Measurements from ENCODE around the gene SPATA4. TPM values are rescaled to one million over a fixed set of nuclear protein-coding genes. Genes with fewer than 3 reads are reported as not detected.
"Not testable (repeated sequence)": the region's sequence is repeated elsewhere in the genome, so short reads cannot be mapped to it uniquely, and the experiment has no call there.

The SPATA4 gene
- polyA plus RNA-seq (2014; cell fraction: cytosol; rRNA removed) = 0.41 and 0.45 TPM in 2 replicates
- 0.70 TPM in 1 of 2 replicates, not detected in the other for polyA plus RNA-seq (2014; cell fraction: nucleus; rRNA removed)

DNA sequence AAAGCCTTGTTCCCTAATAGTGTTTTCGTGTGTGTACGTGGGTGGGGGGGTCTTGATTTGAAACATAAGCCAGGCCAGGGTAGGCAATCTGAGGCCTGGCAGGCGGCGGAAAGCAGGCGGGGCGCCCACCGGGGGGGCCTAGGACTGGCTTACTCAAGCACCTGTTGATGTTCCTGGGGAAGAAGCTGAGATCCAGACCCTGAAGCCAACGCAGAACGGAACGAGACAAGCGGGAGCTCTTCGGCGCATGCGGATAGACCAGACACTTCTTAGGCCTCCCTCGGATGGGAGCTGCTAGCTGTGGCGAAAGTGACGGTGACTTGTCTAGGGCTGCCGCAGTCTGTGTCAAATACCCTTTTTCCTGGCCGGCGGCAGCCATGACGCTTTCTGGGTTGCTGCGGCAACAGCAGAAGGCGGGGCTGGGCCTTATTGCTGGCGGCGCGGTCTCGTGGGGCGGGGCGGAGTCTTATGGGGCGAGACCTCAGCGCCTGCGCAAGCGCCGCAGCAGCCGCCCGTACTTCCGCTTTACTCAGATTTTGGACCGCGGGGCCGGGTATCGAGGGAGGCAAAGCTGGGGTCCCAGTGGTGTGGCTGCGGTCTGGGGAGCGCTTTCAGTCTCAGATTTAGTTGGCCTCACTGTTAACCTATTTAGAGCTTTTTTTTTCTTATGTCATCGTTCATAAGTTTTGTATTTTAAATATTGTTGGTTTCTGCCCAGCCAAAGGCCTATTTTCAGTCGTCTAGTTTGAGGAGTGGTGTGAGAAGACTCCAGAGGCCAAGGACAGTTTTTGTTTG is at the start of gene SPATA4:
Gene SPATA4 (minus strand): TSS at position 402 of the 795 bp plus-strand sequence. CDS start 23 bp downstream, at position 379.
- DNase-seq (ENCODE audit: low spot score) = peak; percentile 91

DNA sequence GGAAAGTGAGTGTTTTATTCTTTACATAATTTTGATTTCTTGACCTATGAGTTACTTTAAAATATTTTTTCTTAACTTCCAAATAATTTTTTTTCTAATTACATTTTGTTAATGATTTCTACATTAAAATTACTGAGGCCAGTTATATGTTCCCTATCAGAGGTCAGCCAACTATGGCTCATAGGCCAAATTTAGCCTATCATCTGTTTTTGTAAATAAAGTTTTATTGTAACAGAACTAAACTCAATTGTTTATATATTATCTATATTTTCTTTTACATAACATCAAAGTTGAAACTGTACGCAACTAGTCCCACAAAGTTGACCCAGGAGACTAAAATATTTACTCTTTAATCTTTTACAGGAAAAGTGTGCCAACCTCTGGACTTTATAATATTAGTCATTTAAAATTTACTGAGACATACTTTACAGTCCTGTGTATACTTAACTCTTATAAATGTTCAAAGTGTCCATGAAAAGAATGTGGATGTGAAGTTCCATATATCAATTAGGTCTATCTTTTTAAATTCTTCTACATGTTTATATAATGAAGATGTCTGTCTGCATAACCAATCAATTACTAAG is 47.5 kb upstream of the SPATA4 start:
- DNase-seq (ENCODE audit: low spot score) = no peak

GRCh38 chr4:176241703-176242102 is 46.3 kb upstream of the SPATA4 start:
- DNase-seq (ENCODE audit: low spot score) = no peak

- no peak for DNase-seq (ENCODE audit: low spot score)
Observed at GRCh38 chr4:176238826-176239225, 43.4 kb upstream of the SPATA4 start.

DNA sequence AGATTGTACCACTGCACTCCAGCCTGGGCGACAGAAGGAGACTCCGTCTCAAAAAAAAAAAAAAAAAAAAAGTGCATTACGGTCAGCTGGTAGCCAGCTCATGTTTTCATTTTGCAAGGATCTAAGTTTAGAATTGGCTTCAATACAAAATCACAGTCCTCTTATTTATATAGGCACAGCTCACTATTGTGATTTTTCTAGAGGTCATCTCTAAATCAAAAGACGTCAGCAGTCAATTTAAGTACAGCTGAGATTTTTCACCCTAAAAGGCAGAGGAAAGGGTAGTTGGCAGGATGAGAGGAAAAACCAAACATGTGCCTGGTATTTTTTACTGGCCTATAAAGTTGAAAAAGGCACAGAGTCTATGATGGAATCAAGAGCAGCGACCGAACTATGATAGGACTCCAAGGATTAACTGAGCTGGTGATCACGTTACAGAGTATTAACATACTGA is 42.8 kb upstream of the SPATA4 start:
- DNase-seq (ENCODE audit: low spot score) = no peak

GRCh38 chr4:176236946-176237345 is 41.6 kb upstream of the SPATA4 start:
- no peak for DNase-seq (ENCODE audit: low spot score)

DNA sequence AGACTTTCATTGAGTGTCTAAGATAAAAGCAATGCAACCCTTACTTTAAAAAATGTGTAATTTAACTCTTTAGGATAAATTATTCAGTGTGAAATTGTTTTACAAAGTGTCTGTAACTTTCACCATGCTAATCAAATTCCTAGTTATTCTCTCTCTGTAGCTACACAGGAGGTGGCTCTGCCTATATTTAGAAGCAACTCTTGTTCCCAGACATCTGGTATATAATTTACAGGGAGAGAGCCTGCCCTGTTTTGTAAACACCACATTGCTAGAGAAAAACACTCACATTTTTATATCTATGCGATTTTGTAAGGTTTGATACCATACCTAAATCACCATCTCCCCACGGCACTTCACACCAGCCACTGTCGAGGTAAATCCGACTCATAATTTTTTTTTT is 35.5 kb upstream of the SPATA4 start:
- DNase-seq (ENCODE audit: low spot score) = no peak

GRCh38 chr4:176229645-176230044 is 34.3 kb upstream of the SPATA4 start:
- DNase-seq (ENCODE audit: low spot score) = no peak

DNA sequence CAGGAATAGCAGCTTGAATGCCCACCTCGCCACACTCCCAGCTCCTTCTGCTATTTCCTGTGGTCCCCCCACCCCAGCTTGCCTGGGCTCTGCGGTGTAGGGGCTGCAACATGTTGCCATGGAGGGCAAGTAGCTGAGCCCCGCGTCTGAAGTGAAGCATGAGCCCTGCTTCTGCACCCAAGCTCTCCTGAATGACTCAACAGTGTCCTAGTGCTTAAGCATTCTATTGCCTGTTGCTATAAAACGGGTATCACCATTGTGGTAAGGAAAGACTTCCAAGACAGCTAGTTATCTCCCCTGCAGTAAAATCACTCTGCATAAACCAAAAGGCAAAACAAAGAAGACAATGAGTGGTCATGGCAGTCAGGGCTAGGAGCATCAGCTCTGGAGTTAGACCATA is 31.4 kb upstream of the SPATA4 start:
- no peak for DNase-seq (ENCODE audit: low spot score)

GRCh38 chr4:176223561-176223960 is 28.2 kb upstream of the SPATA4 start:
- no peak for DNase-seq (ENCODE audit: low spot score)

DNA sequence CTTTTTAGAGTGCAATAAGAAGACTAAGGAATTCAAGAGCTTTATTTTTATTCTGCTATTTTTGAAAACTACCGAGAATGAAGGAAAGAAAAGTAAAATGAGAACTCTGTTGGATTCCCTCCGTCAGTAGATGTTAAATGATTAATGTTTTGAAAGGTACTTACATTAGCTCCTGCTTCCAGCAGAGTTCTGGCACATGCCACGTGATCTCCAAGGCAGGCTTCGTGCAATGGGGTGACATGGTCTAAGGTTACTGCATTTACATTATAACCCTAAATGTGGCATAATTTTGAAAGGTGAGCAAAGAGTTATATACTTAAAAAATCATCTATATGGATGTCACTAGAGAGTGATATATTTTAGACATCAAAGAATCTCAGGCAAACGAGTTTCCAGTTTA is 26.8 kb upstream of the SPATA4 start:
- DNase-seq (ENCODE audit: low spot score) = no peak

- no peak for DNase-seq (ENCODE audit: low spot score)
Observed at GRCh38 chr4:176217510-176217909, 22.1 kb upstream of the SPATA4 start.

- not testable (repeated sequence) for DNase-seq (ENCODE audit: low spot score)
Observed at GRCh38 chr4:176212351-176212750, 17.0 kb upstream of the SPATA4 start.

DNA sequence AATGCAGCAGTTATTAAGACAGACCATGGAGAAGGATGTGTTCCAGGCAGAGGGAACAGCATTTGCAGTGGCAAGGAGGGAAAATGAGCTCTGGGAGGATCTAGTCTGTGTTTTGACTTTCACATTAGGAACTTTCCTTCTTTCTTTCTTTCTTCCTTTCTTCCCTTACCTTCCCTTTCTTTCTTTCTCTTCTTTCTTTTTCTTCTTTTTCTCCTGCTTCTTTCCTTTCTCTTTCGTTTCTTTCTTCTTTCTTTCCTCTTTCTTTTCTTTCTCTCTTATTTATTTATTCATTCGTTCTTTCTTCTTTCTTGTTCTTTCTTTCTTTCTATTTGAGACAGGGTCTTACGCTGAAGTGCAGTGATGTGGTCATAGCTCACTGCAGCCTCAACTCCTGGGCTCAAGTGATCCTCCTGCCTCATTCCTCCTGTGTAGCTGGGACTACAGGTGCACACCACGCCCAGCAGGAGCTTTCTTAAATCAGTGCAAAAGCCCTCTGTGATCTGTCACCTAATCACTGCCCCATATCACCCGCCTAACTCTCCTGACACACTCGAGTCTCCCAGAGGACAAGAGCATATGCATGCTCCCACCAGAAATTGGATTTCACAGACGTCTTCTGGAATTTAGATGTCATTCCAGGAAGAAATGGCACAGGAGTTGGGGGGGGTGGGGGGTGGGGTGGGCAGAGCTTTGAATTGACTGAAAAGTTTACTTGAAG is 15.4 kb upstream of the SPATA4 start:
- peak; percentile 64 for DNase-seq (ENCODE audit: low spot score)

DNA sequence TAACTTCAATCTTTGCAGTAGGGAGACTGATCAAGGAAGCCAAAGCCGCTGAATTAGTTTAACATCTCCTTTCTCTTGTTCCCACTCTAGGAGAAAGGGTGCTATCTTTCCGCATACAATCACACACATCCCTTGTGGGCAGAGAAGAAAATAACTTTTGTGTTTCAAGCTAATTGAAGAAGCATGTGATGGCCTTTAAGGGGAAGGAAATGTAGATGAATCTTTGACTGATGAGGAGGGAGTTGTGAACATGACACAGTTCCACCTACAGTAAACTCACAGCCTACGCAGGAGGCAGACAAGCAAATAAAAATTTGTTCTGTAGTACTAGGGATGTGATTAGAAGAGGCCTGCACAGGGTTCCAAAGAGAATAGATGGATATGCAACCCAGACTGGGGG is 14.7 kb upstream of the SPATA4 start:
- DNase-seq (ENCODE audit: low spot score) = no peak

GRCh38 chr4:176209535-176209934 is 14.2 kb upstream of the SPATA4 start:
- DNase-seq (ENCODE audit: low spot score) = no peak

- DNase-seq (ENCODE audit: low spot score) = peak; percentile 68
Observed at GRCh38 chr4:176207839-176208238, 12.5 kb upstream of the SPATA4 start.

DNA sequence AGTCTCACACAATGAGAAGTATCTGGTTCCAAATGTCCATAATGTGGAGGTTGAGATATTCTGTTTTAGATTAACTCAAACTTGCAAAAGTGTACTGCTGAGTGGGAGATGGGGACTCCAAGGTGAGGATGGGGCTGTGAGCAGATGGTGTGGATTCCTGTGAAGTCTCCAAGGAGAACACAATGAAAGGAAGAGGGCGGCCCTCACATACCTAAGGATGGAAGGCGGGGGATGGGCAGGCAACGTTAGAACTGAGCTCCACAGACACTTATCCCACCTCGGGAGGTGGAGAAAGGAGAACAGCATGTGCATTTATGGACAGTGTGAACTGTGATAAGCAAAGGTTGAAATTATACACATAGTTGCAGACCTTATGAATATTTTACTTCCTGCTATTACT is 9.9 kb upstream of the SPATA4 start:
- no peak for DNase-seq (ENCODE audit: low spot score)

DNA sequence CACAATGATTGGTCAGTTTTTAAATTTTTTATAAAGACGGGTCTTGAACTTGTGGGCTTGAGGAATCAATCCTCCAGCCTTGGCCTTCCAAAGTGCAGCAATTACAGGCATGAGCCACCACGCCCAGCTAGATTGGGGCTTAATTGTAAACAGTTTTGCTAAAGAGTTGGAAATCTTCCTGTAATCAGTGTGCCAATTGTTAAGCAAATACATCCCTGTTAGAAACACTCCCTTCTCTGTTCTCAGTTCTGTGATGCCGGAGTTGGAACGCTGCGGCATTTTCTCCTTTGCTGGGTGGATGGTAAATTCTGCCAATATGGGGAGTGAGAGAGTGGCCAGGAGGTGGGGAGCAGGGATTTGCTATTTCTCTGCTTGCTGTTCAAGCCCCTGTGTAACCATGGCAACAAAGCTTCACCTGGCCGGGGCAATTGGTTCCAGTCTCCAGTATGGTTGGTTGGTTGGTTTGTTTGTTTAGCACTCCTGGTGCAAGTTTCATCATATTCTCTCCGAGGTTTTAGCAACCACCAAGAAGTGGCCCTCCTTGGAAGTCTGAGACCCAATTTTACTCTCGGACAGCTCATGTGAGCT is 3.0 kb upstream of the SPATA4 start:
- no peak for DNase-seq (ENCODE audit: low spot score)

DNA sequence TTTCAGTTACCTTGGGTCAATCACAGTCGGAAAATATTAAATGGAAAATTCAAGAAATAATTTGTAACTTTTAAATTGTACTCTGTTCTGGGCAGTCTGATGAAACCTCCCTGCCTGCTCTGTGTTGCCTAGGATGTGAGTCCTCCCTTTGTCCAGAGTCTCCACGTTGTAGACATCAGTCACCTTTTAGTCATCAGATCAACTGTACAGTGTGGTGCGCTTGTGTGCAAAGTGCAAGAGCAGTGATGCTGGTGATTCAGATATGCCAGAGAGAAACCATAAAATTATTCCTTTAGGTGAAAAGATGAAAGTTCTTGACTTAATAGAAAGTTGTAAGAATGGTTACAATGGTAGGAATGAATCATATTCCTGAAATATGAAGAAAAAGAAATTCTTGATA is 1.4 kb downstream of the SPATA4 start:
- no peak for DNase-seq (ENCODE audit: low spot score)

- no peak for DNase-seq (ENCODE audit: low spot score)
Observed at GRCh38 chr4:176193126-176193525, 2.3 kb downstream of the SPATA4 start.

- peak; percentile 80 for DNase-seq (ENCODE audit: low spot score)
Observed at GRCh38 chr4:176191974-176192373, 3.4 kb downstream of the SPATA4 start.
